ENCODE measurements around the gene RASGRF1.

The RASGRF1 gene

GRCh38 chr15:79099692-79100091 lies 9.1 kb upstream of the RASGRF1 start:
- no peak for DNase-seq

GRCh38 chr15:79094611-79095021 lies 4.0 kb upstream of the RASGRF1 start:
- no peak for DNase-seq

DNA sequence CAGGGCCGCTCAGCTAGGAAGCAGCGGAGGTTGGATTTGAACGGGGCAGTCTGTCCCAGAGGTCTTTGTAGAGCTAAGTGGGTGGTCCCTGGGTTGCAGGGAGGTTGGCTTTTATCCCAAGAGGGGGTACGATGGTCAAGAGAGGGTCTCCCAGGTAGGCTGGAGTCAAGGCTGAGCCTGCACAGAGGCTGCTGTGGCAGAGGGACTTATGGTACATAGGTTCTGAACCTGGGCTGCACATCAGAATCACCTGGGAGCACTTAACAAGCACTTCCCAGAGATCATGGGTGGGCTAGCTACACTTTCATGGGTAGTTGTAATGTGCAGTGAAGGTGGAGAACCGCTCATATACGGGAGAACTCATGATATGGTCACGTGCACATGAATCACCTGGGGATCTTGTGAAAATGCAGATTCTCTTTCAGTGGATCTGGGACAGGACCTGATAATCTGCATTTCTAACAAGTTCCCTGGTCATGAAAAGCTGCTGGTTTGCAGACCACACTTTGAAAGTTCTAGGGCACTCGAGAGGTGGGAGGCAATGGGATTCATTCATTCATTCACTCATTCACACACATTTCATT lies 2.9 kb upstream of the RASGRF1 start:
- DNase-seq = no peak

DNA sequence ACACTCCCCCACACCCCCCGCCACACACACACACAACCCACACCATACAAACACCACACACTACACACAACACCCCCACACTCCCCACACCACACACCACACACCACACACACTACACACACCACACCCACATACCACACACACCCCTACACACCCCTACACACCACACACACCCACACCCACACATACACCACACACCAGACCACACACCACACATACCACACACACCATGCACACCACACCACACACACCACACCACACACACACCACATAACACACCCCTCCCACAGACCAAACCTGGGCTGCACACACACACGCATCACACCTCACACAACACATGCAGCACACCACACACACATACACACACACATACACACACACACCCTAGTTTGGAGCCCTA lies 1.8 kb upstream of the RASGRF1 start:
- DNase-seq = no peak

DNA sequence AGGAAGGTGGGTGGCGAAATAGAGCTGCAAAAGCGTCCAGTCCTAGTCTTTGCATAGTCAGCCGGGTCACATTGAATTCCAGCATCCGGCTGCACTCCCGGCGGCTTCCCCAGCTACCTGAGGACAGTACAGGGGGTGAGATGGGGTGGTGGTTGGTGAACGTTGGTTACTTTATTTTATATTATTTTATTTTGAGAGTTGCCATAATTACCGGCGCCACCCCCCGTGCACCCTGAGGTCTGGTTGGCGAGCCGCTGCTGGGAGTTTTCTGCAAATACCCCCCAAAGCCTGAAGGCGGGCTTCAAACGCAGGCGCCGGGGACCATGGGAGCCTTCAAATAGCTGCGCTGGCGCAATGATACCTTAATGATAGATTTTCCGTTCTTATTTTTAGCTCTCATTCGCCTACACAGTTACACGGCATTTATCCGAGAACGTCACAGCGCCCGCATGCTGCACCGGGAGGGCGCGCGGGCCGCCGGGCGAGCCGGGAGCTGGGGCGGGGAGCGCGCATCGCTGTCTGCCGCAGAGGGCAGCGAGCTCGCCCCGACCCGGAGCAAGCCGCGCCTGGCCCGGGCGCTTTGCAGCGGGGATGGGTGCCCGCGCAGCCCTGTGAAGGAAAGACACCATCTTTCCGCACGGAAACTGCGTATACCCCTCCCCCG lies 756 bp upstream of the RASGRF1 start:
- DNase-seq = no peak

GRCh38 chr15:79089890-79090486 lies 592 bp downstream of the RASGRF1 start:
- DNase-seq = no peak

DNA sequence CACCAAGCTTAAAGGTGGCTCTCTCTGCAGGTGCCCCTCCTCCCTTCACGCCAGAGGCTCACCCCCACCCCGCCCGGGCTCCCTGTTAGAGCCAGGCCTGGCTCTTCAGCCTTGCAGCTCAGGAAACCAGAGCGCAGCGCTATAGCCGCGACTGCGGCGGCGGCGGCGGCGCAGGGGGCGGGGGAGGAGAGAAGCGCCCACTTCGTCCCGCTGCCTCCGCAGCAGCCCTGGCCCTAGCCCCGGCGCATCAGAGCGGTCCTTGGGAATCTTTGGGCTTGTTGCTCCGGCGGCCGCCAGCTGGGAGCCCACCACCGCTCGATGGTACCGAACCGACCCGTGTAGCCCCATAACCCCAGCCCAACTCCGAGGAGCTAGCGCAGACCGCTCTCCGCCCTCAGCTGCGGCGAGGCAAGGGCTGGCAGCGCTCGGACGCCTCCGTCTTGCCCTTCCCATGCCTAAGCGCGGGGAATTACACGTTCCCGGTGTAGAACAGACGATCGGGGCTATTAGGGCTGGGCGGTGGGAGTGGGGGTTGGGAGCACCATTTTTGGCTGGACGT lies 1.2 kb downstream of the RASGRF1 start:
- no peak for DNase-seq

GRCh38 chr15:79088426-79089205 lies 2.0 kb downstream of the RASGRF1 start:
- no peak for DNase-seq

- DNase-seq = no peak
Measured at GRCh38 chr15:79086814-79087213, 3.8 kb downstream of the RASGRF1 start.

DNA sequence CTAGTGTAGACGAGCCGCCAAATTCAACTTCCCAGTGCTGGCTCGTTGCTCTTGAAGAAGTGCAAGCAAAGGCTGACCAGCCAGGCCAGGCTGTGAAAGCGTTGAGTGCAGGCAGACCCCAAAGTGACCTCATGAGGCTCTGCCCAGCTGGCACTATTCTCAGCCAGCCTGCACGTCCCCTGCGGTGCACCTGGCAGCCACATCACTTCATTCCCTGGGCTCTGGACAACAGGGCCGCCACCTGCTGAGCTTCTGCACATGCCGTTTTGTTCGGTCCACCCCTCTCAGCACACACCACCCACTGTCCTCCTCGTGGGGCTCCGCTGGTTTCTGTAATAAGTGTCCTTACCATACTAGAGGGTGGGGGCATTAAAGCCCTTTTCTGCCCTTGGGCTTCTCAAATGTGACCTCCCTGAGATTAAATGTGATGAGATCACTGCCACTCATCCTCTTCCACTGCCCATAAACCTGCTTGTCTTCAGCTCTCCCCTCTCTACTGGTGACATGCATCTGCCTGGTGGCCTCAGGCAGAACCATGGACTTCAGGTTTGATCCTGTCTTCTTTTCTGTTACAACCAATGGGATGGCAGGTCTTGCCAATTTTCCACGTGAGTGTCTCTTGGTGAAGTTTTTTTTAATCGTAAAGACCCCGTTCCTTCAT lies 6.1 kb downstream of the RASGRF1 start:
- DNase-seq = no peak

DNA sequence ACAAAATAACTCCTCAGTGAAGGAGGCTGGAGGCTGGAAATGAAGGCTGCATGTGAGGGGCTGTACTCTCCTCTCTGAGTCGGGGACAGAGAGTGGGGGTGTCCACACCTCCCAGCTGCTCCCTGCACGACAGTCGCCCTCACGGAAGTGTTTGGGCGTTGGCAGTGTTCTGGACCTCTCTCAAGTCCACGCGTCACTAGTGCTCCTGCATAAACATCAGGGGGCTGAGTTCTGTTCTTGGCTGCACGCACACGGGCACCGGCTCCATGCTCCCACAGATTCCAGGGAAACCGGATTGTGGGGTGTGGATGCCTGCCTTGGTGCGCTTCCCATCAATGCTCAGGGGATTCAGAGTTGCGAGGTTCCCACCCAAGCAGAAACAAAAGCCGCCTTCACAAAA lies 7.4 kb downstream of the RASGRF1 start:
- no peak for DNase-seq

- no peak for DNase-seq
Measured at GRCh38 chr15:79082363-79083070, 8.1 kb downstream of the RASGRF1 start.

DNA sequence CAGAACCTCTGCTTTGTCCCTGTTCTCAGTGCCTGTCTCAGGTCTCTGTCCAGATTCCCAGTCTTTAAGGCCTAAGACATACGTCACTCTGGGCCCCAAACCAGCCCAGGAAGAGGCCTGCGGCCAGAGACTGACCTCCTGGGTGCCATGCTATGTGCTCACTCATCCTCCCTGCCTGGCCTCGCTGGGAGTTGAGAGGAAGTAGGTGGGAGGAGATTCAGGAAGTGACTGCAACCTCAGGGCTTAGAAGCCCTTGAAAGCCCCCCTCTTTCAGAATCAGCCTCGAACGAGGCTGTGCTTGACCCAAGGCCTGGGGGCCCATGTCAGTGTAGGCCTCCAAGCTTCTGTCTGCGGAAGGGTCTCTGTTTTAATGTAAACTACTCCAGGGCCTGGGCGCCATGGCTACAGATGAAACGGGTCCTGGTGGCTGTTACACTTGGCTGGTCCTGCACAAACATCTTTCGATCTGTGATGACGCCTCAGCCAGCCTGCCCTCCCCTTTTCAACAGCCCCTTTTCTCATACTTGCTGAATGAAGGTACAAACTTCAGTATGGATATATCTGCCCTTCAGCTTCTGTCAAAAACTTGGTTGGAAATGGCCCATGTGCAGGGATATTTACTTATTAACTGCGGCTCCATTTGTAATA lies 11.7 kb downstream of the RASGRF1 start:
- DNase-seq = no peak

DNA sequence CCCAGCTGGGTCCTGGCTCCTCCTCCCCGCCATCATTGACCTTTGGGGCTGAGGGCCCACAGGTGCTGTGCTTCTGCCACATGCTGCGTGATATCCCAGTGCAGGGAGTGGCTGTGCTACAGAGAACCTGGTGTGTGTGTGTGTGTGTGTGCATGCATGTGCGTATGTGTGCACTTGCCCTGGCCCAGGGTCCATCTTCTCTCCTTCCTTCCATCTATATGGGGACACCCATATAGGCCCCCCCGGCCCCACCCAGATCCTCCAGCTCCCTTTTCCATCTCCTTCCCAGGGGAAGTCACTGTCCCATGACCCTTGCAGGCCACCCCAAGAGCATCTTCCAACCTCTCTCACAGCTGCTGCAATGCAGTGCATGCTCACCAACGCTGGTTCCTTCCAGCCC lies 12.6 kb downstream of the RASGRF1 start:
- no peak for DNase-seq

DNA sequence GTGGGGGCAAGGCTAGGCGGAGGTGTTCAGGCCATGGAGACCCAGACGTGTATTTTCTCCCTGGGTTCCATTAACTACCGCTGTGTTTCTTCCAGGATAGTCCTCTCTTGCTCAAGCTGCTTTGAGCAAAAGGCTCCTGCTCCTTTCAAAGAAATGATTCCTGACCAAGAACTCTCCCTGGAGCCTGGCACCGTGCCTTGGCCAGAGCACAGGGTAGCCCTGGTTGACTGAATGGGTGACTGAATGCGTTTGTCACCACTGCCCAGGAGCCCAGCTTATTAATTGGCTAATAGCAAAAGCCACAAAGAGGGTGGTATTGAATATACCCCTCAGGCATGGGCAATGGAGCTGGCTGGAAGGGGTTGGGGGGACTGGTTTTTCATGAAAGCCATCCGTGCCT lies 13.9 kb downstream of the RASGRF1 start:
- DNase-seq = no peak

DNA sequence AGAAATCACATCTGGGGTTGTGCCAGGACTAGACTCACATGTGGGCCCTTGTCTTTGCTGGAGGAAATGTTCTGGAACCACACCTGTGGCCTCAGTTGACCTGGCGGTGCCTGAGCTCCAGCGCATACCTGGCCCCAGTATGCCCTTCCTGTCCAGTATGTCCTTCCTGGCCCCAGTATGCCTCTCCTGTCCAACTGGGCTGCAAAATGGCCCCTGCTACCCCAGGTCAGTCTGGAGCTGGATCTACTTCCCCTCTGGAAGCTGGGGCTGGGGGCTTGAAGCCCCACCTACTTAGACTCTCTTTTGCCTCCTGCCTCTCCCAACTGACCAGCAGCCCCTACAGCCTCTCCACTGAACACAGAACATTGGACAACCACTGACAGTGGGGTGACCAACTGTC lies 15.3 kb downstream of the RASGRF1 start:
- no peak for DNase-seq

DNA sequence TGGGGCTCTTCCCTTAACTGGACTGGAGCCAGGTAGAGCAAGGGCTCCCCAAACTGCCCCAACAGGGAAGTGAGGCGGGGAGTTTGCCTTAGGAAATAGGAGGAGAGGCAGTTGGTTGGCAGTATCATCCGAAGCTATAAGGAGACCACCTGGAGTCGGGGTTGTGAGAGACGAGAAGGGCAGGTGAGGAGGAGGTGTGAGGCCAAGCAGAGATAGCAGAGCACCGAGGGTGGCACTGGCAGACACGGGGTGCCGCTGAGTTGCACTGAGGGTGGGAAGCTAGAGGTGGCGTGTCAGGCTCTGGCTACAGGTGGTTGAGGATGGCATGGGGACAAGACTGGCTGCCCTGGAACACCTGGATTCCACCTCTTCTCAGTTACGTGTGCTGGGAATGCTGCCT lies 17.2 kb downstream of the RASGRF1 start:
- DNase-seq = no peak

- DNase-seq = no peak
Measured at GRCh38 chr15:79071901-79072300, 18.7 kb downstream of the RASGRF1 start.

DNA sequence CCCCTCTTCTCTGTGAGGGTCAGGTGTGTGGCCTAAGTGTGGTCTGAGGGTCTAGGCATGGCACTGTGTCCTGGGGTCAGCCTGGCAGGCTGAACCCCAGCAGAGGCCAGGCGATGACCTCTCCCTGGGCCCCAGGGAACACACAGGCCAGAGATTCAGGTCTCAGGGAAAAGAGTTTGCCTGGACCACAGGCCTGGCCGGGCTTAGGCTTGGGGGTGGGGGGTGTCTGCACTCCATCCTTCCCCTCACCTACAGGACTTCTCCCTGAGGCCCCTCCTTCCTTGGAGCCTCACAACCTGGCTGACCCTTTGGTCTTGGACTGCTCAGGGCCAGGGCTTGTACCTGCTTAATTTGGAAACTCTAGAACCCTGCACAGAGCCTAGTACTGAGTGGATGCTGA lies 21.8 kb downstream of the RASGRF1 start:
- no peak for DNase-seq

DNA sequence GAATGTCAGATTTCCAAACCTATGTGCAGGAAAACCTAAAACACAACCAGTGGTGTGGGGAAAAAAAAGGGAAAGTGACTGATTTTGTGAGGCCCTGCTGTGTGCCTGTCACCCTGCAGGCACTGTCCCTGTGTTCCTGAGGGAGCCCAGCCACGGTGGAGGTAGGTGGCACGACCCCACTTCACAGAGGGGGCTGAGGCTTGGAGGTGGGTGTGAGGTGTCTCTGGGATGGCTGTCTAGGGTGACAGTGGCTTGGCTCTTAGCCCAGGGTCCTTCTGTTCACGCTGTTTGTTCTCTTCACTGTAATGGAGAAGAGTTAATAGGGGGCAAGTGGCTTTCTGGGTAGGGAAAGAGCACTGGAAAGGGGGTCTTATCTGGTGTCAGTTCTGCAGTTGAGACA lies 22.6 kb downstream of the RASGRF1 start:
- no peak for DNase-seq

DNA sequence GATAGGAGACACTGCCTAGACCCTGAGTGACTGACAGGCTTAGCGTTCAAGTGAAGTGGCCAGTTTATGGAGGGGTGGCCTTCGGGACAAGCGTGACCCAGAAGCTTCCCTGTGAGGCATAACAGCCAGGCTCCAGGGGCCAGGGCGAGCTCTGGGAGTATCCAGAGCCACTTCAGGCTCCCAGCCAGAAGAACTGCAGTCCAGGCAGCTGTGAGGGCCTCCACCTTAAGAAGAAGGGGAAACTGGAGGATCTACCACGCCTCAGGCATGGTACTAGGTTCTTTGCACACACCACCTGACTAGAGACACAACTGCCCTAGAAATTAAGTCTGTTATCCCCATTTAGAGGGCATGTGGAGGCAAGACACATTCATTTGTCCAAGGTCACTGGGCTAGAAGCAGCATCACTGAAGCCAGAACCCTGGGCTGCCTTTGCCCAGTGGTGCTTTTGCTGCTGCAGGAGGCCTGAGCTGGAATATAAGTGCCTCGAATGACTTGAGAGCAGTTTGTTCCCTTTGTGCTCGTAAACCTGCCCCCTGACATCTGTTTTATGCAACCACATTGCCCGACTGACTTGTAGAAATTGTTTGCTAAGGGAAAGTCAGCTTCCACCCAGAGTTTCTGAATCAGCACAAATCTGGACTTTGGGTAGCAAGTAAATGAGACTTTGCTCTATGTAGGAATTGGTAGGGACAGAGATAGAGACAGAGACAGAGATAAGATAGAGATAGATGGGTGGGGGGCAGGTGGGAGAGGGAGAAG lies 23.3 kb downstream of the RASGRF1 start:
- no peak for DNase-seq
